HG03575 (cell line): ENCODE measurements around the gene TMF1.

Source experiments
- ATAC-seq: cut with Tn5 transposase; IDR thresholded peaks from one replicate; pipeline ENCODE4 v1.9.1; 2021; ENCODE audit not compliant: unreplicated experiment, insufficient number of reproducible peaks, low FRiP score; ENCODE audit errors: extremely low read depth

TMF1 gene

DNA sequence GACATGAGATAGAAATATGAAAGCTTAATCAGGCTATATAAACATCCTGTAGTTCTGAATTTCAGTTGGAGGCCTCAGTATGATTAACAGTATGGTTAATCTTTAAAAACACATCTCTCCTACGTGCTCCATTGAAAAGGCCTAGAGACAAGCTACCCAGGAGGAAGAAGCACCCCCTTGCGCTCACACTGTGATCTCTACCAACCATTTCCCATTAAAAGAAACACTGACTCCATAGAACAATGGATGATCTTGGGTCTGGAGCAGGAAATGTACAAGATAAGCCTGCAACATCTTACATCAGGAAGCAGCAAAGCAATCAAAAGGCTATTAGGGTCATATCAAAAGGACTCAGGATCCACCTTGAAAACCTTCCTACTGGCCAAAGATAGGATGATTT, 35.2 kb downstream of the TMF1 start:
- no peak for ATAC-seq

DNA sequence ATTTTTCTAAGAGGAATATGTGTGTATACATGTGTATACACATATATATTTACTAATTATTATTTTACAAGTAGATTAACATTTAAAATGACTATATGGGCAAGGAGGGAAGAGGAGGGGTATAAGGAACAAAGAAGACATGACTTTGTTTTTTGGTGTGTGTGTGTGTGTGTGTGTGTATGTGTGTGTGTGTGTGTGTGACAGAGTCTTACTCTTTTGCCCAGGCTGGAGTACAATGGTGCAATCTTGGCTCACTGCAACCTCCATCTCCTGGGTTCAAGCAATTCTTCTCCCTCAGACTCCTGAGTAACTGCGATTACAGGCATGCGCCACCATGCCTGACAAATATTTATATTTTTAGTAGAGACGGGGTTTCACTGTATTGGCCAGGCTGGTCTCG, 36.0 kb downstream of the TMF1 start:
- ATAC-seq = no peak

DNA sequence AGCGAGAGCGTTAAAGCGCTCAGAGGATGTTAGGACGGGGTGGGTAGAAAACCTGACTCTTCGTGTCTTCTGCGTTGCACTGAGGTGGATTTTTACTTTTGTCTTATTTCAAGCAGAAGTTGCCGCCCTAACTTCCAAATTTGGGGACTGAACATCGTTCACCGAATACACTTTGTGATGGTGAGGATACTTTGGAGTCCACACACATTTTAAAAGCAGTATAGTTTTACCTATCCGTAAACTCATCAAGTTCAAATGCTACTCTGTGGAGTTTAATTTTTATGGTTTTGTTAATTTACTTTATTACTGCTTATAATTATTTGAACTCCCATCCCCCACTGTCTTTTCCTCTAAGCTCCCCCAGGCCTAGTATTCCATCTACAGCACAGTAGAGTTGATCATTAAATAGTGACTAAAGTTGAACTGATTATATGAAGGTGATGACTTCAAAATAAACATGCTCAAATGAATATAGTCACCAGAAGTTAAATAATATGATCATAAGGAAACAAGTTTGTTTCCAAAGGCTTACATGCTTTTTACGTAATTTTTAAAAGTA, 38.0 kb downstream of the TMF1 start:
- no peak for ATAC-seq

DNA sequence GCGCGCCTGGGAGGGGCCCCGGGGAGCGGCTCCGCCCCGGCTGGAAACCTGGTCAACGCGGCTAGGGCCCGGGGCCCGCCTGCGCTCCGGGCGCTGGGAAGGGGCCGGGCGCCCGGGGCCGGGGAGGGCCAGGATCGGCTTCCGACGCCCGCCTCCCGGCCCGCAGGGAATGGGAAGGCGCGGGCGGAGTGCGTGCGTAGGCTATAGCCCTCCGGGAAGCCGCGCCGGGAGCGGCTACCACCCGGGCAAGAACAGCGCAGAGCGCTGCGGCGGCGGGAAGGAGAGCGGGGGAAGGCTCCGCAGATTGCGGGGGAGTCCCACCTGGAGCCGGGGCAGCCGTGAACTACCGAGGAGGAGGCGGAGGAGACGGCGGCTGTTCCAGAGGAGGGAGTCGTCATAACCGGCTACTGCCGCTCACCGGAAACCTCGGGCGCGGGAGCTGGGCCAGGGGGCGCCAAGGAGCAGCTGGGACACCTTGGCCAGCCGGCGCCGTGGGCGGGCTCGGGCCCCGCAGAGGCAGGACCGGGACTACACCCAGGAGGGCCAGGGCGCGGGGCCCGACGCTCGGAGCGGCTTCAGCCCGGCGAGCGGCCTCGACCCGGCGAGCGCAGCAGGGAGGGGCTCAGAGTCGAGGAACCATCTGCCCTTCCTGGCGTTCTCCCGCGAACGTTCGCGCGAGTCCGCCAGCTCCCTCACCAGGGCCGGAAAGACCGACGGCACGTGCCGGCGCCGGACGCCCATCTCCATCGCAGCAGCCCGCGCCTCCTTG, 38.7 kb downstream of the TMF1 start, which contains the start of gene EOGT:
Gene EOGT, minus strand, starts transcription at position 432 of the 769 bp plus-strand sequence. CDS start 3,838 bp downstream, outside the sequence.
- peak; percentile 62 for ATAC-seq

DNA sequence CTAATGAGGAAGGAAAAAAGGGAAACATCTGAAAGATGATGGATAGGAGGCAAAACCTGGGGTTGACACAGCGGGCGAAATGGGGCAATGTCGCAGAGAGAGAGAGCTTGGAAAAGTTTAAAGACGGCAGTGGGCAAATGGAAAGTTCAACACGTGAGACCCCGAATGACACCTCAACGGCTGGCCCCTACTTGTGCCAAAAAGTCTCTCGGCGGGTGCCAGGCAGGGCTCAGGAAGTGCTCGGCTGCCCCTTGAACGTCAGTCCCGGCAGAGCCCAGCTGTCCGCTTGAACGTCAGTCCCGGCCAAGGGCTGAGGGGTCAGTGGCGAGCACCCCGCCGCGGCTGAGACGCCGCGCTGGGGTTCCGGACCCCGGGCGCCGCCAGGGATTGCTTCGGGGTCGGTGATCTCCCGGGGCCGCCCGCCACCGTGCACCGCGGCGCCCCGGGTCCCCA, 39.3 kb downstream of the TMF1 start:
- ATAC-seq = no peak

DNA sequence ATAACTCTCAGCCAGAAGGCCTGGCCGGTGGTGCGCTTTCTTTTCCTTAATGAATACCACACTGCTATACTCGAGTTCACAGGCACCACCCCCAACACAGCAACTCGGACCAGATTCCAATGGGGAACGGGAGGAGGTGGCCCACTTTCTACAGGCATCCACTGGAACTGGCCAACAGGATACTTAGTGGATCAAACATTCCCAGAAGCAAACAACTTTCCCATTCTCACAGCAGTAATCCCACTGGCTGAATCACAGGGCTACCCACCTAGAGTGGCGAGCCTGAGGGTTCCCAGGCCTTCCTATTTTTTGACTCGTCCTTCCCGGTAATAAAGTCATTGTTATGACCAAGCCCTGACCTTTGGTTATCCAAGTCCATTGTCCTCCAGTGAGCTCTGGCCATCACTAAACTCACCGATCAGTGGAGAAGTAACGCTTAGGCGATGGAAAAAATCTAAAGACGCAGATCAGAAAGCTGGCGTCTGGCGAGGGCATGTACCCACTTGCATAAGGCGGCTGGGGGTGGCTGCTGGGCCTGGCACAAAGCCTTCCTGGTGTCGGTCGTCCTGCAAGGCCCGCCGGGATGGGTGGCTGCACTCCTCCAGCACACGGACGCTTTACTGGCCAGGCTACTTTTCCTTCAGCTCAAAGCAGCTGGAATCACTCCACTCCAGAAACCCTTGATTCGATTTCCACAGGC, 39.9 kb downstream of the TMF1 start:
- no peak for ATAC-seq

DNA sequence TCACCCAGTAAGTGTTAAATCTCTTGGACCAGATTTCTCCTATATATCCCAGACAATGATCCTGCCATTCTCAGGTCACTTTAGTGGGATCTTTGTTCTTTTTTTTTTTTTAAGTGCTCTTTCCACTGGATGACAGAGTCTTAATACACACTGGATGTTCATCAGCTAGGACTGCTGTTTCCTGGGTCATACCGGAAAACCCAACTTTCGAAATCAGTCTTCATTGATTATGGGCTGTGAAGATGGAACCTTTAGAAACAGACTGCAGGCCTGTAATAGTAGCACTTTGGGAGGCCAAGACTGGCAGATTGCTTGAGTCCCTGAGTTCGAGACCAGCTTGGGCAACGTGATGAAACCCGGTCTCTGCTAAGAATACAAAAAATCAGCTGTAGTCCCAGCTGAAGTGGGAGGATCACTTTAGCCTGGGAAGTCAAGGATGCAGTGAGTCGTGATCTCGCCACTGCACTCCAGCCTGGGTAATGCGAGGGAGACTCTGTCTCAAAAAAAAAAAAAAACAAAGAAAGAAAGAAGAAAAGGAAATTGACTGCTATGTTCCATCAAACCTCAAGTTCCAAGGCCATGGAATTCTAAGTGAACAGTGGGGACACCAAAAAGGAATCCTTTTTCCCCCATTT, 40.9 kb downstream of the TMF1 start:
- no peak for ATAC-seq

DNA sequence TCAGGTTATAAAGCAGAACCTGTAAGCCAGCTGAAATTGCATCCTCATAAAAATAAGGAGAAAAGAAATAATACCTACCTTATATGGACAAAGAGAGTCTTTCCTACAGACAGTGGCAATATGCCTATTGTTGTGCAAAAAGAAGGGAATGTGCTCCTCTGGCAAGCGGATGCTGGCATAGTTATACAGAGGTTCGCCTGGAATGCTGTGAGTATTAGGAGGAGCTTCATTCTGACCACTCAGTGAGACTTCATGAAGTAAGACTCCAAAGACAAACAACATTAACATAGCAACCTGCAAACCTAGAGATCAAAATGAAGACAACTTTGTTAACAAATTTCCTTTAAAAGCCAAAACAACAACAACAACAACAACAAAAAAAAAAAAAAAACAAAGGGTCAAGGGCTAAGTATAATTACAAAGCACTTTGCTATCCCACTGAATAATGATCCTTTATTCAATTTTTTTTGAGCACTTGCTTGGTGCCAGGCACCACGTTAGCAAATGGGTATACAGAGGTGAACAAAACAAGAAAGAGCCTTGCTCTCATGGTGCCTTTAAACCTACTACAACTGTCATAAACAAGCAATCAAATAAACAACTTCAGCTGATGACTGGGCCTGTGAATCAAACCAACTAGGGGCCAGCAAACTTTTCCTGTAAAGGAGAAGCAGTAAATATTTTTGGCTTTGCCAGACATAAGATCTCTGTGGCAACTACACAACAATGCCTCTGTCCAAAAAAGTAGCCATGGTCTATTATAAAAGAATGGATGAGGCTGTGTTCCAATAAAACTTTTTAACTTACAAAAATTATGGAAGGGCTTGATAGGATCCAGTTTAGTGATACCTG, 42.3 kb downstream of the TMF1 start:
- ATAC-seq = no peak

DNA sequence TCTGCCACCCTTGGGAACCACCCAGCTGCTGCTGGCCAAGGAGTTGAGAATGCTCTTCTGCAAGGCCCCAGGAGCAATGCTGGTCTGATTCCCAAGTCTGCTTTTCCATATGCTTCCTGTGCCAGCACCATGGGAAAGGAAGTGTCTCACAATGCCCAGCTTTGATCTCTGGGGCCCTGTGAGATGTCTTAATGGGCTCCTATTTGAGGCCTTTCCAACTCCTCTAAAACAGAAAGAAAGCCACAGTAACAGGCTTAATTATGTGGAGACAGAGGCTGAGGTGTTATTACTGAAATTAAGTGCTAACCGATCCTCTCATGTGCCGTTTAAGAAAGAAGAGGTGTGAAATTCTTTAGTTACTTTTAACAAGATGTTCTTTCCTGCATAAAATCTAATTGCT, 43.2 kb downstream of the TMF1 start:
- no peak for ATAC-seq

DNA sequence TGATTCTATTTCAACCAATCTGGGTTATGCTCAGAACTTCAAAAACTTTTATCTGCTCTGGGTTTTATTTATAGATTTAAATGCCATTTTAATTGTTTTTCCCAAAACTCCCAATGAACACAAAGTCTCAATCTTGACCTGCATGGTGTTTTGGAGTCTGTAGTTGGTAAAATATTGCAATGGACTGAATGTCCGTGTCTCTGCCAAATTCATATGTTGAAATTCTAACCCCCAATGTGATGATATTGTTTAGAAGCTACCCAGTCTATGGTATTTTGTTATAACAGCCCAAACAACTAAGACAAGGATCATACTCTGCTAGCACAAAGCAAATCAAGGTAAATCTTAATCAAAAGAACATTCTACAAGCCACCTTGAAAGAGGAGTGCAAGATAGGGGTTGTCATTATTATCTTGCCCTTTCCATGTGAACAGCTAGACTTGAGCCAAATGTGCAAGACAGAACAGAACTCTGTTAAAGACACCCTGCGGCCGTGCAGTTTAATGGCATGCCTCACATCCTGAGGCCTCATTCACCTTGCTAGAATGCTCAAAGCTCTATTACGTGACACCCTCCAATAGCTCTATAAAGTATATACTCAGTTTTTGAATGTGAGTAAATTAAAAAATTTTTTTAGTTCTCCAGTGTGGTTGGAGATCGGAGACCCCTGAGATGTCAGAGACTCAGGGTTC, 46.2 kb downstream of the TMF1 start:
- ATAC-seq = no peak

DNA sequence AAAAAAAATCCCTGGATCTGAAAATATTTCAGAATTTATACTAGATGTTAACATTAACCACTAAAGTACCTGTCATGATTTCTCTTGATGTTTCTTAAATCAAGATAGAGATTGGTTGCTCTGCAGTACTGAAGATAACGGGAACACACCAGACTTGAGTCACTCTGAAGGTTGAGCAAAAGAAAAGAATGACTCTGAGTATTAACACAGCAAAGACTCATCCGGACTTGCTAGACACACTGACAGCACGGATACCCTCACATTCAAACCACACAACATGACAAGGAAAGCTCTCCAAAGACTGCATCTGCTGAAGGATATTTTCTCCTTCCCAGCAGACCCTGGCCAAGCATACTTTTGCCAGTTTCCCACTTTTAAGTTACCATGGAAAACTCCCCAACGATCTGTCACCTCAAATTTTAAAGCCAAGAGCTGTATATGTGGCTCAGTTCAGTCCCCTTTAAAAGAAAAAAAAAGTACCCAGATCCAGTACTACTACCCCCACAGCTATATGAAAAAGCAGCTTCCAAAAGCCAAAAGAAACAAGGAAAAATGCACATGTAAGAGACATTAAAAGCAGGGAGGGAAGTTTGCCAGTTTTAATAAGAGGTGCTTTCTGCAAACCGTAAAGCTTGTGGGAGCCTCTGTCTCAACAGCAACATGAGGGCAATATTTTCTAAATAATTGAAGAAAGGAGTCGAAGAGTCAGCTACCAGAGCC, 46.9 kb downstream of the TMF1 start:
- ATAC-seq = no peak

DNA sequence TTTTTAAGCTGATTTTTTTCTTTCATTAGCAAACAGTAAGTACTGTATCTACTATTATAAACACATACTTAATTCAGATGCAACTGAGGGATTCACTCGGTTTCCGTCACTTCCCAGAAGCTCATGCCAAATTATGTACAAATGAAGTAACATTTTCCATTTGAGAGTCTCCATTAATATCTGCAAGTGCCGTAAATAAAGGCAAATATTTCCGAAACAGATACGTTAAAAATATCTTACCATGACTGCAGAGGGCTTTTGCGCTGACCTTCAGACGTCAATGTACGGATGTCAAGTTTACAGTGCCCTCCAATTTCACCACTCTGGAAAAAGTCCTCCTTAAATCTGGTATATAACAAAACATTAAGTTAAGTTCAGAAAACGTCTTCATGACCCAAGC, 48.0 kb downstream of the TMF1 start:
- no peak for ATAC-seq

DNA sequence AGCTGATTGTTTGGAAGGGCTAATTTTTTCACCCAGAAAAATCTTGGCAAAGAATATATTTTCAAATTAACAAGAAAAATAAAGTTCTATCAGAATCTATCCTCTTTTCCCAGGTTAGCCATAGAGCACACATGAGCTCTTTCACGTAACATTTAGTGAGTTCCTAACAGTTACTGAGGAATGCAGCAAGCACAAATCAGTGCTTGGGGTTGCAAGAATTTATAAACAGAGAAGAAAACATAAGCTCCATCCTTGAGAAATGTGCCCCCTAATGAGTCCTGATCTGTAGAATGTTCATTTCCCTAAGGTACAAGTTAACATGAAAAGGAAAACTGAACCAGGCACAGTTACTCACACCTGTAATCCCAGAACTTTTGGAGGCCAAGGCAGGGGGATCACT, 52.5 kb downstream of the TMF1 start:
- no peak for ATAC-seq

DNA sequence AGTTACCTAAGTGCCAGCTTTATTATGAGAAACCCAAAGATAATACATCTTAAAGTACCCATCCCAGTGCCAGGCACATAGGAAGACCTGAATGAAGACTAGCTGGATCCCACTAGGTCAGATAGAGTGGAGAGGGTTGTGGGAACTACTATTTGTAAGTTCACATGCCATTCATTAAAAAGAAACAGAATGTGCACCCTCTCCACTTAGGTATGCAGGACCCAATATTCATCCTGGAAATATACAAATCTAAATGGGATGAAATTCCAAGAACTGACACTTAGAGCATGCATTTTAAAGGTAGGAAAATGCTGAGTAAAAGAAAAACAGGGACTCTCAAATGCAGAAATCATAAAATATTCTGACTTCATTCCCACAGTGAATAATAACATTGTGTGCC, 53.0 kb downstream of the TMF1 start:
- ATAC-seq = no peak

DNA sequence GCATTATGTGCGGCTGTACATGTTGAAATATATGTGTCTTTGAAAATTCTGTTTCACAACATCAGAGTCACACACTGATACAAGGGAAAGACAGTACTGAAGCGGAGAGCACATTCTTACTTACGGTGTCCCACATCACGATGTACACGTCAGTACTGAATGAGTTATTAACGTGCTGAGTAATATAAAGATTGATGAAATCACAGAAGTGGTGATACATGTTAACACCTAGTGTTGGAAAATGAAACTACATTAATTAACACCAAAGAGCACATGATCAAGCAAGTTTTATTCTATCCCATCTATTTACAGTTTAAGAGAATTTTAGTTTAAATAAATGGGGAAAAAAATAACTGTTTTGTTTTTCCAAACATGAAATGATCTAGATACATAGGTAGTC, 54.2 kb downstream of the TMF1 start:
- no peak for ATAC-seq

DNA sequence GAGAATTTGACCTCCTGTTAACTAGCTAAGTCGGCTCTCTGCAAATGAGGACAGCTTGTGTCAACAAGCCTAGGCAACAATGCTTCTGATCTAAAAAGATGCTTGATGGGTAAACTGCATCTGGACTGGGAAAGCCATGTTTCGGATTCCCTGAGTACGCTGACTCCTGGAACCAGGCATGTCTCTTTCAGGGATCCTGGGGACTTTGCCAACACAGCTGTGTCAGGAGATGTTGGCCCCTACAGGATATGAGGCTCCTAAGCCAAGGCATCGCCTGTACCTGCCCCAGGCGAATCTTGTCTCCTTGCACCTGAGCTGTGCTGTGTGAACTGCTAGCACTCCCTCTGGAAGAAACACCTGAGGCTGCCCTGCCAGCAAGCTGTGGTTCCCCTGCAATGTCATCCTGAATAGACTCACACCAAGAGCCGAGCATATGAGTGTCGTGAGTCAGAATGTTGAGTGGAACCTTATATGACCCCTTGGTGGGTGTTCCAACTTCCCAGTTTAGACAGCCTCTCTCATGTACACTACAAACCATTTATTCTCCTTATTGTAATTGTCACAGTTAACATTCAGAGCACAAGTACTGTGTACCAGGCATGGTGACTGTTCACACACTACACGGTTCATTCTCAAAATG, 55.7 kb downstream of the TMF1 start:
- ATAC-seq = no peak

DNA sequence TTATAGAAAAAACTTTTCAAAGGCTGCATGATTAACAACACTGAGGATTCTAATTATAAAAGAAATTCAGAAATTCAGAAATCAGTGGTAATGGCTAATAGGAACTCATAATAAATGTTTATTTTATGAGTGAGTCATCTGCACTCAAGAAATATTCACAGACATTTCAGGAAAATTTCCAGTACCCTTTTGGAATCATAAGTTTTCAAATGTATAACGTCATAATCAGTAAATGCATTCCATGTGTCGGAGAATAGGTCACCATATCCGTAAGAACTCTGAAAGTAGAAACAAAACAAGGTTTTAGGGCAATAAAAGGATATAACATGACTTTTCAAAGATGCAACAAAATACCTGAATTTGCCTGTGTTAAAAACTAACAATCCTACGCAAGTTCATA, 63.4 kb downstream of the TMF1 start:
- no peak for ATAC-seq
